Activated CD8-positive, alpha-beta T cell treated with anti-CD3 and anti-CD28 coated beads, Interleukin-2, amount 10 ng/mL, durations not matched to agents 7 days and 5 days (primary cell): ENCODE data around the gene MICU1. TPM values are rescaled to one million over a fixed set of nuclear protein-coding genes. Genes with fewer than 3 reads are reported as not detected.
"Not testable (repeated sequence)": the region's sequence is repeated elsewhere in the genome, so short reads cannot be mapped to it uniquely, and the experiment has no call there.

Experiments used
- ATAC-seq: fragments of 150-1000 bp; cut with Tn5 transposase; one replicate; pipeline ENCODE4 v1.10.0; 2021; ENCODE audit warnings: moderate library complexity
- CTCF ChIA-PET: fragments of 350-600 bp; sonication (Branson Sonifier 250); formaldehyde crosslinking; loops from one replicate; lab custom pipeline; 2021; ENCODE audit warnings: antibody characterized with exemption; lab: Charles Lee
- POLR2A ChIA-PET: fragments of 350-600 bp; sonication (Branson Sonifier 250); formaldehyde crosslinking; loops from one replicate; lab custom pipeline; 2021; ENCODE audit warnings: antibody characterized with exemption; lab: Charles Lee
- DNase-seq: peaks from one replicate; pipeline ENCODE4 v3.0.0-alpha.2; 2020
- H3K27ac Mint-ChIP-seq: one replicate; pipeline ENCODE4 v1.8.0; 2021; ENCODE audit warnings: mild to moderate bottlenecking, mixed read lengths
- H3K27me3 Mint-ChIP-seq: one replicate; pipeline ENCODE4 v1.8.0; 2021; ENCODE audit warnings: low read depth, mixed read lengths
- H3K36me3 Mint-ChIP-seq: one replicate; pipeline ENCODE4 v1.8.0; 2021; ENCODE audit warnings: low read depth, mixed read lengths
- H3K4me1 Mint-ChIP-seq: one replicate; pipeline ENCODE4 v1.8.0; 2021; ENCODE audit warnings: low read depth, mixed read lengths
- H3K4me3 Mint-ChIP-seq: one replicate; pipeline ENCODE4 v1.8.0; 2021; ENCODE audit warnings: mild to moderate bottlenecking, mixed read lengths
- H3K9me3 Mint-ChIP-seq: one replicate; pipeline ENCODE4 v1.8.0; 2022; ENCODE audit warnings: mixed read lengths; ENCODE audit not compliant: insufficient read depth
- total RNA-seq, 2 experiments: library from RNA; stranded (reverse); gene quantifications; one replicate each; pipeline ENCODE4 v1.2.3, GENCODE V29; 2021

MICU1 gene
- total RNA-seq, 2 experiments from 2014 or later: 23.4 to 26.9 TPM

DNA sequence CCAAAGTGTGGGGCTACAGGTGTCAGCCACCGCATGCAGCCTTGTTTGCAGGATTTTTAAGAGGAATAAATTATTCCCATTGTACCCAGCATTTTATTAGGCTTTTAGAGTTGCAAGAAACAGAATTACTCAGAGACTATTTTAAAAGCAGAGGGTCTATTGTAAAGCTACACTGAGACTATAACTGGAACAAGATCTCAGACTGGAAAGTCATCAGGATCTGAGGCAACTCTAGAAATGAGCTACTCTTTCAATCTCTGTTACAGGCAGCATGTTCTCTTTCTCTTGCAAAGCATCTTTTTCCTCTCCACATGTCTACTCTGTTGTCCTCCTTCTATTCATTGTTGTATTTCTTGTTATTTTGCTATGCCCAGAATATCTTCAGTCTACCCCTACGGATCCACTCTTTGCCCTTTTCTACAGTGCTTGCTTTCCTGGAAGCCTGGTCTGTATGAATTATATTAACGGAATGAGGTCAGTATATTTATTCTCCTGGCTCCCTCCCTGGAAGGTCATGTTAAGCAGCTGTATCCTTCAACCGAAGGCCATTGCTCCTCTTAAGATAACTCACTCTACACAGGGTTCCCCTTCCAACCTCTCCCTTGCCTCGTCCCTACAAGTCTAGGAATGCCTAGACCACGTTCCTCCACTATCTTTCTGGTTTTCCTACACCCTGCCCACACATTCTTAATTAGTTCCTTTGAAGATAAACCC, 27.7 kb upstream of the MICU1 start:
- Mint-ChIP-seq H3K4me1 (no peaks in the 10 kb centered on the region), H3K4me3 (no peak overlapping the region), H3K27me3 (peaks cover 7% of the 10 kb centered on the region), H3K27ac (no peak overlapping the region), H3K36me3 (no peaks in the 10 kb centered on the region), H3K9me3 (no peaks in the 10 kb centered on the region)
- ATAC-seq (no peak), DNase-seq (no peak)
- CTCF ChIA-PET: interaction anchor here (0.8 kb wide), 1 partner anchor 10 kb away, joined by 3 read pairs; no protein-coding TSS in a partner anchor
- POLR2A ChIA-PET: no interaction called here

DNA sequence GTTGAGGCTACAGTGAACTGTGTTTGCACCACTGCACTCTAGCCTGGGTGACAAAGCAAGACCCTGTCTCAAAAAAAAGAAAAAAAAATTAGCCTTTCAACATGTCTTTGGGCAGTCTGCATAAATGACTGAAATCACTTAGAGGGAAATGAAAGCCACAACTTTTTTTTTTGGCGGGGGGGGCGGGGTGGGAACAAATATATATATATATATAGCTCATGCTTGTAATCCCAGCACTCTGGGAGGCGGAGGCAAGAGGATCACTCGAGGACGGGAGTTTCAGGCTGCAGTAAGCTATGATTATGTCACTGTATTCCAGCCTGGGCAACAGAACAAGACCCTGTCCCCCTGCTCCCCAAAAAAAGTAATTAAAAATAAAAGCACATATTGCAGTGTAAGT, 23.4 kb upstream of the MICU1 start:
- ChIA-PET CTCF (no interaction called here), POLR2A (interaction anchor here (0.9 kb wide), 1 partner anchor 10 kb away, joined by 5 read pairs; no protein-coding TSS in a partner anchor)
- Mint-ChIP-seq H3K27ac (no peak overlapping the region), H3K36me3 (no peaks in the 10 kb centered on the region), H3K27me3 (peaks cover 12% of the 10 kb centered on the region), H3K9me3 (no peaks in the 10 kb centered on the region), H3K4me1 (no peaks in the 10 kb centered on the region), H3K4me3 (no peak overlapping the region)
- DNase-seq (no peak), ATAC-seq (no peak)

DNA sequence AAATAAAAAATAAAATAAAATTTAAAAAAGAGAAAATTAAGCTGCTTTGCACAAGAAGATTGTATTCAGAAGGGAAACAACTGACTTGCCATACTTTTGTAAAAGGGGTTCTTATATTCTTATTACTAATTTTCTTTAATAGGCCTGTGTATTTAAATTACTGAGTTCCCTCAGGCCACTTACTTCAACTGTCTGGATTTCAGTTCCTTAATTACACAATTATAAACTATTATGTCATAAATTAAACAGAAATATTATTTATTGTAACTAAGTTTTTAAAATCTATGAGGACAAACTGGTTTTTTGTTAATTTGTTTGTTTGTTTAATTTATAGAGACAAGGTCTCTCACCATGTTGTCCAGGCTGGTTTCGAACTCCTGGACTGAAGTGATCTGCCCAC, 22.4 kb upstream of the MICU1 start:
- ChIA-PET CTCF (no interaction called here), POLR2A (no interaction called here)
- Mint-ChIP-seq H3K36me3 (no peaks in the 10 kb centered on the region), H3K27ac (no peak overlapping the region), H3K27me3 (peaks cover 10% of the 10 kb centered on the region), H3K9me3 (no peaks in the 10 kb centered on the region), H3K4me3 (no peak overlapping the region), H3K4me1 (no peaks in the 10 kb centered on the region)
- no peak for ATAC-seq
- no peak for DNase-seq

DNA sequence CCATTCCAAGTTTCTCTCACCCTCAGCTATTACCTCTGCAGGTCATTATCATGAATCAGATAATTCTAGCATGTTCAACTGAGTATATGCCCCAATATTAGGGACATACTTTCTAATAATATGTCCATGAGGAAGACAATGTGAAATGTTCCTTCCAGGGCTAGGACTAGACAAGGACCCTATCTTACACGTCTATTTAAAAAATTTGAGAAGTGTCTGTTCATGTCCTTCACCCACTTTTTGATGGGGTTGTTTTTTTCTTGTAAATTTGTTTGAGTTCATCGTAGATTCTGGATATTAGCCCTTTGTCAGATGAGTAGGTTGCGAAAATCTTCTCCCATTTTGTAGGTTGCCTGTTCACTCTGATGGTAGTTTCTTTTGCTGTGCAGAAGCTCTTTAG, 21.1 kb upstream of the MICU1 start:
- CTCF ChIA-PET, H3K4me3 Mint-ChIP-seq, H3K9me3 Mint-ChIP-seq, H3K4me1 Mint-ChIP-seq, H3K27ac Mint-ChIP-seq, H3K36me3 Mint-ChIP-seq, DNase-seq, ATAC-seq, POLR2A ChIA-PET: not testable (repeated sequence)
- peaks cover 11% of the 10 kb centered on the region for H3K27me3 Mint-ChIP-seq

DNA sequence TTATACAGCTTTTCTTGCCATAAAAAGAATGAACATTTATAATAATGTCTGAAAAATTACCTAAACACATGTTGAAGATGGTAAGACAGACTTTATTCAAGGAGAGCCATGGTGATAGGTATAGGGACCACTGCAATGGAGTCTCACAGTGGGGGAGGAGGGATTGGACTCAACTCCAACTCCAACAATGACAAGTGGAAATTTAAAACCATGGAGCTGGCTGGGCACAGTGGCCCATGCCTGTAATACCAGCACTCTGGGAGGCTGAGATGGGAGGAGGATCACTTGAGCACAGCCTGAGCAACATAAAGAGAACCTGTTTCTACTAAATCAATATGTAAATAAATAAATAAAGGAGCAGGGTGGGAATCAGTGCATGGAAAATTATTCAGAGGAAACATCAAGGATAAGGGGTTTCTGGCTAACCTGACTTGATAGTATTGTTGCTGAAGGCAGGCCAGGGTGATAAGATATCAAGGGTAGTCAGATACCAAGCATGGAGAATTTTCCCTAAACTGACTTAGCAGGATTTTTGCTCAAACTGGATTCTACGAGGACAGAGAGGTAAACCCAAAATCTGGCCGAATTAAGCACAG, 19.5 kb upstream of the MICU1 start:
- H3K4me3 Mint-ChIP-seq: no peak overlapping the region
- H3K36me3 Mint-ChIP-seq: no peaks in the 10 kb centered on the region
- peaks cover 11% of the 10 kb centered on the region for H3K27me3 Mint-ChIP-seq
- ATAC-seq (no peak), DNase-seq (no peak)
- H3K9me3 Mint-ChIP-seq: no peaks in the 10 kb centered on the region
- POLR2A ChIA-PET: no interaction called here
- H3K27ac Mint-ChIP-seq: no peak overlapping the region
- CTCF ChIA-PET: no interaction called here
- no peaks in the 10 kb centered on the region for H3K4me1 Mint-ChIP-seq

DNA sequence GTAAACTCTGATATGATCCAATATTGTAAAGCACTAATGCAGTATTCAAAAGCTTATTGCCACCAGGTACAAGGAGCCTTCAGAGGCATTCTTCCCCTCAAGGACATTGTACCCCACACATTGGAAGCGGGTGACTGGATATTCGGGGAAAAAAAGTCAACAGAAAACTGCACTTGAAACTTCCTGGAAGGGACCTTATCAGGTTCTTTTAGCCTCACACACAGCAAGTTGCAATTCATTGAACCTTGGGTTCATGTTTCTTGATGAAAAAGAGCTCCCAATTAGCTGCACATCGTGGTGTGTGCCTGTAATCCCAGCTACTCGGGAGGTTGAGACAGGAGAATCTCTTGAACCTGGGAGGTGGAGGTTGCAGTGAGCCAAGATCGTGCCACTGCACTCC, 16.4 kb upstream of the MICU1 start:
- DNase-seq (no peak), ATAC-seq (no peak)
- H3K27me3 Mint-ChIP-seq: peaks cover 11% of the 10 kb centered on the region
- no peak overlapping the region for H3K27ac Mint-ChIP-seq
- H3K4me3 Mint-ChIP-seq: no peak overlapping the region
- CTCF ChIA-PET: no interaction called here
- POLR2A ChIA-PET: no interaction called here
- H3K36me3 Mint-ChIP-seq: no peaks in the 10 kb centered on the region
- peaks cover 3% of the 10 kb centered on the region for H3K4me1 Mint-ChIP-seq
- no peaks in the 10 kb centered on the region for H3K9me3 Mint-ChIP-seq

DNA sequence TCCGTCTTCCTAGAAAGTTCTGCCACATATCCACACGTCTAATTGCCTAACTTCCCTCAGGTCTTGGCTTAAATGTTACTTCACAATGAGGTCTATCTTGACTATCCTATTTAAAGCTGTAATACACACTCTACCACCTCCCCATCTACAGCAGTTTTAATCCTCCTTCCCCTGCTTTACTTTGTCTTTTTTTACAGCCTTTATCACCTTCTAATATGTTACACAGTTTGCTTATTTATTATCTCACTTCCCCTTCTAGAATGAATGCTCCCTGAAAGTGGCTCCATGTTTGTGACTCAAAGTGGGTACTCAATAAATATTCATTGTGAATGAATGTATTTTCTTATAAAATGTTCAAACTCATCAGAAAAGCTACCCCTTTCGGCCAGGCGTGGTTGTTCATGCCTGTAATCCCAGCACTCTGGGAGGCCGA, 13.6 kb upstream of the MICU1 start:
- ATAC-seq: no peak
- Mint-ChIP-seq H3K27me3 (peaks cover 3% of the 10 kb centered on the region), H3K9me3 (no peaks in the 10 kb centered on the region), H3K4me3 (no peak overlapping the region), H3K4me1 (peaks cover 5% of the 10 kb centered on the region), H3K36me3 (no peaks in the 10 kb centered on the region), H3K27ac (no peak overlapping the region)
- DNase-seq: no peak
- CTCF ChIA-PET: no interaction called here
- POLR2A ChIA-PET: no interaction called here

DNA sequence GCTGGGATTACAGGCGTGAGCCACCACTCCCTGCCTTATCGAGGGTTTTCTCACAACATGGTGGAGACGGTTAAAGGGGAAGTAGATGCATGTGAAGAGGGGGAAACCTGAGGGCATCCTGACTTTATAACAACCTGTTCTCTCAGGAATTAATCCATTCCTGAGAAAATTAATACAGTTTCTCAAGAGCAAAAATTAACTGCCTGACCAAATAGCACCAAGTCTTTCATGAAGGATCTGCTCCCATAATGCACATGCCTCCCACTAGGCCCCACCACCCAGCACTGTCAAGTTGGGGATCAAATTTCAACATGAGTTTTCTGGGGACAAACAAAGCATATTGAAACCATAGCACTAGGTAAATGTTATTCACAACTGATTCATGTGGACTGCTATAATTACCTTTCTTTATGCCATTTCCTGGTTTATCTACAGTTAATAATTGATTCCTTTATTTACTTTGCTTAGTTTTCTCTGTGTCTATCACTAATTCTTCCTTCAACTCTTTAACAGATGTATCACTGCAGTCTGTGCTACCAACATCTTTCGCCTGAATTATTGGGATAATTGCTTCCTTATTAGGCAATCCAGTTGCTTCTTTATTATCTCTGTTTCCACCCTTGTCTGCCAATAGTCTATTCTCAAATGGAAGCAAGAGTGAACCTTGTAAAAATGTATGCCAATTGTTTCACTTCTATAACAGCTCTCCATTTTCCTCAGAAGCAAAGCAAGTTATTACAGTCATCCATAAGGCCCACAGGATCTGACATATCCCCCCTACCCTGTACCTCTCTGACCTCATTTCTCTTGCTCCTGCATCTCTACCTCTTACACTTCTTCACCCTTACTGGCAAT, 12.9 kb upstream of the MICU1 start:
- Mint-ChIP-seq H3K9me3 (no peaks in the 10 kb centered on the region), H3K4me3 (no peak overlapping the region), H3K27ac (no peak overlapping the region), H3K36me3 (no peaks in the 10 kb centered on the region), H3K4me1 (peaks cover 5% of the 10 kb centered on the region), H3K27me3 (peaks cover 3% of the 10 kb centered on the region)
- ChIA-PET POLR2A (no interaction called here), CTCF (no interaction called here)
- ATAC-seq (no peak), DNase-seq (no peak)

DNA sequence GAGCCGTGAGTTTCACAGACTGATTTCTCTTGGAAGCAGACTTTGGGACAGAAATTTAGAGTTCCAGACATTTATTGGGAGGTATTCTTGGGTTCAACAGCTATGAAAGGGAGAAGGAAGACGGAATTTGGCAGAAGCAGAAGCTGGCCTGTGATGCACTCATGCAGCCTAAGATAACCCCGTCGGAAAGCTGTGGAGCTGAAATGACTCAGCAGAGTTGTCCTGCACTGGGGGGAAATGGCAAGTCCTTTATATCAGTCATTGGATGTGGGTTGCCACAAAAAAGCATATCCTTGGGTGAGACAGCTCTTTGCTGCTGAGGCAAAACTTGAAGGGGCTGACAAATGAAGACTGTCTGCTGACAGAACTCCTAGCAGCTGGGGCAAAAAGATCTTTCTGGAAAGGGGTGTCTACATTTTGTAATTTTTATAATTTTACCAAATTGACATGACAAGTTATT, 11.5 kb upstream of the MICU1 start:
- DNase-seq: peak; percentile 56
- ChIA-PET CTCF (interaction anchor here (1.0 kb wide), 1 partner anchor 13 kb away, joined by 4 read pairs; no protein-coding TSS in a partner anchor), POLR2A (no interaction called here)
- Mint-ChIP-seq H3K27me3 (no peaks in the 10 kb centered on the region), H3K36me3 (no peaks in the 10 kb centered on the region), H3K9me3 (no peaks in the 10 kb centered on the region), H3K4me3 (no peak overlapping the region), H3K27ac (no peak overlapping the region), H3K4me1 (peaks cover 5% of the 10 kb centered on the region)
- peak; percentile 85 for ATAC-seq

DNA sequence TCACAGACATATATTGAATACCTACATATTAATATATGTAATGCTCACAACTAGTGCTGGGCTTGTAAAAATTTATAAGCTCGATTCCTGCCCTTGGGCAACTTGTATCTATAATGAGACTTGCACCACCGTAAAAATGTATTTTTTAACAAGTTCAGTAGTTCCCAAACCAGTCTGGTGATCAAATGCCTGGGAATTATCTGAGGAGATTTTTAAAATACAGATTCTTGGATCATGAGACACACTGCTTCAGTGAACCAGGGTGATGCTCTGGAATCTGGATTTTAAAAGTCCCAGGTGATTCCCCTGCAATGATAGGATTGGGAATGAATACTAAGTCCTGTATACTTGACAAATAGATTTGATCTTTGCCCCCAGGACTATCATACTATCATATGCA, 4.3 kb upstream of the MICU1 start:
- ChIA-PET POLR2A (interaction anchor here (1.2 kb wide), 1 partner anchor 10 kb away, joined by 3 read pairs; no protein-coding TSS in a partner anchor), CTCF (no interaction called here)
- H3K27me3 Mint-ChIP-seq: no peaks in the 10 kb centered on the region
- H3K36me3 Mint-ChIP-seq: no peaks in the 10 kb centered on the region
- H3K27ac Mint-ChIP-seq: no peak overlapping the region
- no peak overlapping the region for H3K4me3 Mint-ChIP-seq
- H3K4me1 Mint-ChIP-seq: peaks cover 12% of the 10 kb centered on the region
- ATAC-seq: no peak
- no peaks in the 10 kb centered on the region for H3K9me3 Mint-ChIP-seq
- no peak for DNase-seq

DNA sequence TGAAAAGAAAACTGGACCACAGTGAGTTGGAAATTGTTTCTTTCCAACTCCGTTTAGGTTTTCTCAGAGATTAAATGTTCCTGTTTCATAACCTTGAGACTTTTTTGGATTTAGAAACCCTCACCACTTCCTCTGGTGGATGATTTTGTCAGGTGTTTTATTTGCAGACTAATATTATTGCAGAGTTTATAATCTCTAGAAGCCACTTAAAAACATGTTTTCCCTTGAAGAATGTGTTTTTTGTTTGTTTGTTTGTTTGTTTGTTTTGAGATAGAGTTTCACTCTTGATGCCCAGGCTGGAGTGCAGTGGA, 520 bp upstream of the MICU1 start:
- Mint-ChIP-seq H3K9me3 (no peaks in the 10 kb centered on the region), H3K27ac (peak overlapping the region; percentile 87), H3K27me3 (no peaks in the 10 kb centered on the region), H3K4me1 (peaks cover 19% of the 10 kb centered on the region), H3K36me3 (peaks cover 2% of the 10 kb centered on the region), H3K4me3 (peak overlapping the region; percentile 99)
- ATAC-seq: no peak
- DNase-seq: no peak
- CTCF ChIA-PET: interaction anchor here (1.6 kb wide), 1 partner anchor 13 kb away, joined by 4 read pairs; no protein-coding TSS in a partner anchor
- POLR2A ChIA-PET: interaction anchor here (0.7 to 1.0 kb wide), 2 partner anchors 410 to 596 kb away, joined by 3 to 4 read pairs; partner anchors contain the start of gene ASCC1
